ENCODE results near the gene FOXJ1. TPM values are rescaled to one million over a fixed set of nuclear protein-coding genes. Genes with fewer than 3 reads are reported as not detected.

Gene FOXJ1
- total and polyA plus RNA-seq, 2 donors from 2014 or later = 3.4 to 6.8 TPM

DNA sequence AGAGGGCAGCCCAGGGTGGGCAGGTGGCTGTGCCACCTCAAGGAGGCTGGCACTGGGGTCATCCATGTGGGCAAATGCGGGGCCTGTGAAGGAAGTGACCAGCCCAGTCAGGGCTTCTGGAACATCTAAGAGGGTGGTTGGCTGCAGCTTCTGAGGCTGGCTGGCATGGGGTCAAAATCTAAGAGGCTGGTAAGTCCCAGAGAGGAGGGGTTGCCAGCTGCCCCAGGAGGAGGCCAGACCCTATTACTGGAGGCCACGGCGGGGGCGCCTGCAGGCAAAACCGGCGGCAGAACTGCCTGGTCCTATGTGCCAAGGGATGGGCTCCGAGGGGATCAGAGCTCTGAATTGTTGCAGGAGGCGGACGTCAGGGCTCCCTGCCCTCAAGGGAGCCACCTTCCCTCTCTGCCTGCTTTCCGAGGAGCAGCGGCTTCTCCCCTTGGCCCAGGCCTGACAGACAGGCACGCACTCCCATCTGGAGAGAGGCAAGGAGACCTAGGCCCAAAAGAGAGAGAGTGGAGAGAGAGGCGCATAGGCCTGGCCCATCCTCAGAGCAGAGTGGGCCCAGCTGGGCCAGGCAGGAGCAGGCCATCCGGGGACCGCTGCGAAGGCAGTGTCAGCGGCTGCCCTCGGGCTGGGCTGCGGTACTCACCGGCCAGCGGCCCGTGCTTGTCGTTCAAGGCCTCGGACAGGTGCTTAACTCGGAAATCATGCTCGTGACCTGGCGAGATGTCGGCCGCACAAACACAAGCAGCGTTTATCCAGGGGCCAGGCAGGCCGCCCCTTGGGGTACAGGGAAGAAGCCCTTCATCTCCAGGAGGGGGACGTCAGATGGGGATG, 51.1 kb downstream of the FOXJ1 start:
- Histone ChIP-seq H3K27ac (ENCODE audit: low read depth in 2 of 2, low read length in 2 of 2) (no peak overlapping the region), H3K4me3 (ENCODE audit: low read length in 3 of 3) (no peak overlapping the region), H3K9me3 (ENCODE audit: control insufficient read depth in 2 of 3, insufficient read depth in 1 of 3, low read length in 3 of 3) (no peaks in the 10 kb centered on the region), H3K36me3 (ENCODE audit: control insufficient read depth in 2 of 3, insufficient read depth in 3 of 3, low read length in 3 of 3) (peaks cover 5 to 65% (median 33%) of the 10 kb centered on the region in 3 donors), H3K27me3 (ENCODE audit: control insufficient read depth, insufficient read depth, low read length) (no peaks in the 10 kb centered on the region), H3K4me1 (ENCODE audit: control insufficient read depth in 2 of 3, insufficient read depth in 2 of 3, low read depth in 1 of 3, low read length in 3 of 3) (no peaks in the 10 kb centered on the region), H3K9ac (ENCODE audit: low read length in 3 of 3) (no peak overlapping the region)
- FAIRE-seq = no peak
- TF ChIP-seq, protein P1, sequence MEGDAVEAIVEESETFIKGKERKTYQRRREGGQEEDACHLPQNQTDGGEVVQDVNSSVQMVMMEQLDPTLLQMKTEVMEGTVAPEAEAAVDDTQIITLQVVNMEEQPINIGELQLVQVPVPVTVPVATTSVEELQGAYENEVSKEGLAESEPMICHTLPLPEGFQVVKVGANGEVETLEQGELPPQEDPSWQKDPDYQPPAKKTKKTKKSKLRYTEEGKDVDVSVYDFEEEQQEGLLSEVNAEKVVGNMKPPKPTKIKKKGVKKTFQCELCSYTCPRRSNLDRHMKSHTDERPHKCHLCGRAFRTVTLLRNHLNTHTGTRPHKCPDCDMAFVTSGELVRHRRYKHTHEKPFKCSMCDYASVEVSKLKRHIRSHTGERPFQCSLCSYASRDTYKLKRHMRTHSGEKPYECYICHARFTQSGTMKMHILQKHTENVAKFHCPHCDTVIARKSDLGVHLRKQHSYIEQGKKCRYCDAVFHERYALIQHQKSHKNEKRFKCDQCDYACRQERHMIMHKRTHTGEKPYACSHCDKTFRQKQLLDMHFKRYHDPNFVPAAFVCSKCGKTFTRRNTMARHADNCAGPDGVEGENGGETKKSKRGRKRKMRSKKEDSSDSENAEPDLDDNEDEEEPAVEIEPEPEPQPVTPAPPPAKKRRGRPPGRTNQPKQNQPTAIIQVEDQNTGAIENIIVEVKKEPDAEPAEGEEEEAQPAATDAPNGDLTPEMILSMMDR (IDR thresholded peaks at IDR 0.05; ENCODE audit: borderline replicate concordance, extremely low read depth, insufficient read depth) = no peak
- DNase-seq = peak in 1 of 5 donors; percentile 34
- intact Hi-C loops (cut with DNase I) = no loop called here

DNA sequence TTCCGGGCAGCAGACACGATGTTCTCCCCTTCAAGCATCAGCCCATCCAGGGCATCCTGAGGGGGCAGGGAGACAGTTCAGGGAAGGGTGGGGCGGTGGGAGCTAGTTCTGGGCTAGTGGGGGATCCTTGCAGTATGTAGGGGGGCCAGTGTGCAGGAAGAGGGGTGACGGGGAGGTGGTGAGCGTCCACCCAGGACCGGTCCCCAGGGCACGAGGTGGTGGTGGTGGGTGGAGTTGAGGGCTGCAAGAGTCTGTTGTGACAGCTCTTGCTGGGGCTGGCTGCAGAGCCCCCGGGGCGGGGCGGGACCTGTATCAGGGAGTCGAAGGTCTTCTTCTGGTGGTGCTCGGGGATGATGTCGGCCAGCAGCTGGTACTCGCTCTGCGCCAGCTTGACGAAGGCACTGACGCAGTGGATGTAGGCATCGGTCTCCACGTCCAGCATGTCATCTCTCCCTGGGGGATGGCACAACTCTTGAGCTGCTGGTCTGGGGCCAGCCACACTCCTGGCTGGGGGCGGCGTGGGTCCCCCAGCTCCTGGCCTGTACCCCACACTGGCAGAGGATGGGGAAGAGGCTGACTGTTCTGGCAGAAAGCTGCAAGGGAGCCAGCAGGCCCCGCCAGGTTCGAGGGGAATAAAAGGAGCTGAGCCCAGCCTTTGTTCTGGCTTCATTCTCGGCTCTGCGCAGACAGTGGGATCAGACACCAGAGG, 52.0 kb downstream of the FOXJ1 start:
- TF ChIP-seq, protein P1 (IDR thresholded peaks at IDR 0.05; ENCODE audit: borderline replicate concordance, extremely low read depth, insufficient read depth) = no peak
- H3K27me3 ChIP-seq (ENCODE audit: control insufficient read depth, insufficient read depth, low read length) = no peaks in the 10 kb centered on the region
- intact Hi-C loops (cut with DNase I) = no loop called here
- H3K27ac ChIP-seq (ENCODE audit: low read depth in 2 of 2, low read length in 2 of 2) = no peak overlapping the region
- H3K4me1 ChIP-seq (ENCODE audit: control insufficient read depth in 2 of 3, insufficient read depth in 2 of 3, low read depth in 1 of 3, low read length in 3 of 3) = no peaks in the 10 kb centered on the region
- no peak overlapping the region for H3K4me3 ChIP-seq (ENCODE audit: low read length in 3 of 3)
- no peak for DNase-seq
- H3K9me3 ChIP-seq (ENCODE audit: control insufficient read depth in 2 of 3, insufficient read depth in 1 of 3, low read length in 3 of 3) = no peaks in the 10 kb centered on the region
- H3K36me3 ChIP-seq (ENCODE audit: control insufficient read depth in 2 of 3, insufficient read depth in 3 of 3, low read length in 3 of 3) = peaks cover 3 to 59% (median 36%) of the 10 kb centered on the region in 3 donors
- no peak overlapping the region for H3K9ac ChIP-seq (ENCODE audit: low read length in 3 of 3)
- FAIRE-seq = no peak

GRCh38 chr17:76088041-76088867, 52.8 kb downstream of the FOXJ1 start:
- Histone ChIP-seq H3K4me3 (ENCODE audit: low read length in 3 of 3) (no peak overlapping the region), H3K9me3 (ENCODE audit: control insufficient read depth in 2 of 3, insufficient read depth in 1 of 3, low read length in 3 of 3) (no peaks in the 10 kb centered on the region), H3K27ac (ENCODE audit: low read depth in 2 of 2, low read length in 2 of 2) (no peak overlapping the region), H3K27me3 (ENCODE audit: control insufficient read depth, insufficient read depth, low read length) (no peaks in the 10 kb centered on the region), H3K36me3 (ENCODE audit: control insufficient read depth in 2 of 3, insufficient read depth in 3 of 3, low read length in 3 of 3) (peaks cover 3 to 53% (median 34%) of the 10 kb centered on the region in 3 donors), H3K9ac (ENCODE audit: low read length in 3 of 3) (no peak overlapping the region), H3K4me1 (ENCODE audit: control insufficient read depth in 2 of 3, insufficient read depth in 2 of 3, low read depth in 1 of 3, low read length in 3 of 3) (no peaks in the 10 kb centered on the region)
- no peak for DNase-seq
- TF ChIP-seq, protein P1 (IDR thresholded peaks at IDR 0.05; ENCODE audit: borderline replicate concordance, extremely low read depth, insufficient read depth) = no peak
- FAIRE-seq = no peak
- intact Hi-C loops (cut with DNase I) = no loop called here

All from kidney (tissue), 14 donors.